Cerebellar cortex (tissue), 1 donor: ENCODE results near the gene SLC39A11.
"Not testable (repeated sequence)": the region's sequence is repeated elsewhere in the genome, so short reads cannot be mapped to it uniquely, and the experiment has no call there.

Experiments used
- DNase-seq: peaks from one replicate; pipeline ENCODE4 v3.0.0-alpha.2; 2015; ENCODE audit warnings: low spot score

The SLC39A11 gene

DNA sequence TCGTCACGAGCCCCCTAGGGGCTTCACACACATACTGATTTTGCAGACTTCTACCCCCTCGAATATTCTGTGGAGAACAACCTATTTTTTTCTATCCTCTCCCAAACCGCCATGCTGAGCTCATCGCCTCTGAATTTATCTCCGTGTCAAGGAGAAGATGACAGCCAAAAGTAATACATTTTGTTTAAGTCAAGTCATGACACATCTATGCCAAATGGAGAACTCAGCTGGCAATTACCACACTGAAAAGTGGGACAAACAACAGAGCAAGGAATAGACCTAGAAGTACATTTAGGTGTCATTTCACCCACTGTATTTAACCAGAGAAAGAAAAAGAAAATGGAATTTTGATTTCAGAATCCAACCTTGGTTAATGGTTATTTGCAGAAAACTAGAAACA, 260.2 kb downstream of the SLC39A11 start:
- no peak for DNase-seq

DNA sequence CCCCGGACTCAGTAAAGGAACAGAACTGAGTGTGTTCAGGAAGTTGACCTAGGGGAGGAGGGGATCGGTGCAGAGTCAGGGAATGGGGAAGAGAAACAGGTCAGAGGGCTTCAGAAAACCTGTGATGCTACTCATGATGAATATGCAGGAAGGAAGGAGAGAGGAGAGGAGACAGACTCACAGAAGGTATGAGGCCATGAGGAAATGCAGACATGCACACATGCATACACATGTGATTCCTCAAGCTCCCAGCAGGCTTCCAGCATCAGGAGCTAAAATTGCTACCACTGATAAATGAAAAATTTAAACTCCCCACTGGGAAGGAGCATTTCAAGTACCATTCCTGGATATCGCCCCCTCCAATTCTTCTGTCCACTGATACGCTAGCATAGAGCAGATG, 262.6 kb downstream of the SLC39A11 start:
- no peak for DNase-seq

DNA sequence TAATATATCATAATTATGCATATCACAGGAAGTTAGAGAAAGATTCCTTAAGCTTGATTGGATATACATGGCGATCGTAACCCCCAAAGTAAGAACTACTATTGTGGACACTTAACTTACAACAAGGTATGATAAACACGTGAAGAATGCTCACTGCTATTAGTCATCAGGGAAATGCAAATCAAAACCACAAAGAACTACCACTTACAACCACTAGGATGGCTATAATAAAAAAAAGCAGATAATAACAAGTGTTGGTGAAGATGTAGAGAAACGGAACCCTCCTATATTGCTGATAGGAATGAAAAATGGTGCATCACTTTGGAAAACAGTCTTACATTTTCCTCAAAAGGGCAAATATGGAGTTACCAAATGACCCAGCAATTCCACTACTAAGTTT, 265.9 kb downstream of the SLC39A11 start:
- no peak for DNase-seq

DNA sequence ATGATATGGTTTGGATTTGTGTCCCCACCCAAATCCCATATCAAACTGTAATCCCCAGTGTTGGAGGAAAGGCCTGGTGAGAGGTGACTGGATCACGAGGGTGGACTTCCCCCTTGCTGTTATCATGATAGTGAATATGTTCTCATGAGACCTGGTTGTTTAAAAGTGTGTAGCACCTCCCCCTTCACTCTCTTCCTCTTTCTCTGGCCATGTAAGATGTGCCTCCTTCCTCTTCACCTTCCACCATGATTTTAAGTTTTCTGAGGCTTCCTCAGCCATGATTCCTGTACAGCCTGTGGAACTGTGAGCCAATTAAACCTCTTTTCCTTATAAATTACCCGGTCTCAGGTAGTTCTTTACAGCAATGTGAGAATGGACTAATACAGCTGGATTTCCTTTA, 266.4 kb downstream of the SLC39A11 start:
- DNase-seq, result not testable (repeated sequence)

DNA sequence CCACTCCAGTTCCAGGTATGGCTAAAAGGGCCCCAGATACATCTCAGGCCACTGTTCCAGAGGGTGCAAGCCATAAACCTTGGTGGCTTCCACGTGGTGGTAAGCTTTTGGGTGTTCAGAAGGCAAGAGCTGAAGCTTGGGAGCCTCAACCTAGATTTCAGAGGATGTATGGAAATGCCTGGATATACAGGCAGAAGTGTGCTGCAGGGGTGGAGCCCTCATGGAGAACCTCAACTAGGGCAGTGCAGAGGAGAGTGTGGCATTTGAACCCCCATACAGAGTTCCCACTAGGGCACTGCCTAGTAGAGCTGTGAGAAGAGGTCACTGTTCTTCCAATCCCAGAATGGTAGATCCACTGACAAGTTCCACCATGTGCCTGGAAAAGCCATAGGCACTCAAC, 267.3 kb downstream of the SLC39A11 start:
- no peak for DNase-seq

DNA sequence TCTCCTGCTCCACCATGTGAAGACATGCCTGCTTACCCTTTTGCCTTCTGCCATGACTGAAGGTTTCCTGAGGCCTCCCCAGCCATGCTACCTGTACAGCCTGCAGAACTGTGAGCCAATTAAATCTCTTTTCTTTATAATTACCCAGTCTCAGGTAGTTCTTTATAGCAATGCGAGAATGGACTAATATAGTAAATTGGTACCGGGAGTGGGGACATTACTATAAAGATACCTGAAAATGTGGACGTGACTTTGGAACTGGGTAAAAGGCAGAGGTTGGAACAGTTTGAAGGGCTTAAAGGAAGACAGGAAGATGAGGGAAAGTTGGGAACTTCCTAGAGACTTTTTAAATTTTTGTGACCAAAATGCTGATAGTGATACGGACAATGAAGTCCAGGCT, 268.2 kb downstream of the SLC39A11 start:
- DNase-seq, result not testable (repeated sequence)

DNA sequence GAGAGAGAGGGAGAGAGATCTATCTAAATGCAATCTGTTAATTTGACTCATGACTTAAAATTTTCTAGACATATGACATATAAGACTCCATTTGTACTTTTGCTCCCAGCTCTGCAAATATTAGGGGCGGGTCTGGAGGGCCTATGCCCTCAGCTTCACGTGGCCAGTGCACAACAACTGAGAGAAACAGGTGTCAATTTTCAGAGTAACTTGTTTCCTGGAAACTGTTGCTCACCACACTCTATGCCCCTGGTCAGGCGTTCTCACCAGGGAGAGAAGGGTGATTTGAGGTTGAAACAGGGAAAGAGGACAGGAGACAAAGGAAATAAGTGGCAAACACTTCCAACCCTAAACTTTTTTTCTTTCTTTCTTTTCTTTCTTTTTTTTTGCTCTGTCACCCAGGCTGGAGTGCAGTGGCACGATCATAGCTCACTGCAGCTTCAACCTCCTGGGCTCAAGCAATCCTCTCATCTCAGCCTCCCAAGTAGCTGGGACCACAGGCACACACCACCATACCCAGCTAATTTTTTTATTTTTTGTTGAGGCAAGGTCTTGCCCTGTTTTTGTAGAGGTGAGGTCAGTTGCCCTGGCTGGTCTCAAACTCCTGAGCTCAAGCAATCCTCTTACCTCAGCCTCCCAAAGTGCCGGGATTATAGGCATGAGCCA, 270.0 kb downstream of the SLC39A11 start:
- no peak for DNase-seq

DNA sequence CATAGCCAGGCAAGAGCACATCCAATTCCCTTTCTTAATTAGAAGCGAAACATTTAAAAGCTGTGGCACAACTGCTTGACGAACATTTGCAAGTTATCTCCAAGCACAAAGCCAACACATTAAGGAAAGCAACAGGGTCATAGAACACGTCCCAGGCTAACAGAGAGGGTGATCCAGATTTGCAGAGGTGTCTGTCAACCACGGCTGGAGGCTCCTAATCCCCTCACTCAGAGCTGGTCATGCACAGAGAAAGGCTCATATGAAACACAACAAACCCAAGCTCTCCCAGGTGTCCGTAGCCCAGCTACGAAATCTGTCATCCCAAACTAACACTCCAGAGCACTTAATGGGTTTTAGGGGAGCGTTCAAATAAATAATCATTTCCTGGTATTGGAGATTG, 276.1 kb downstream of the SLC39A11 start:
- DNase-seq, result no peak

DNA sequence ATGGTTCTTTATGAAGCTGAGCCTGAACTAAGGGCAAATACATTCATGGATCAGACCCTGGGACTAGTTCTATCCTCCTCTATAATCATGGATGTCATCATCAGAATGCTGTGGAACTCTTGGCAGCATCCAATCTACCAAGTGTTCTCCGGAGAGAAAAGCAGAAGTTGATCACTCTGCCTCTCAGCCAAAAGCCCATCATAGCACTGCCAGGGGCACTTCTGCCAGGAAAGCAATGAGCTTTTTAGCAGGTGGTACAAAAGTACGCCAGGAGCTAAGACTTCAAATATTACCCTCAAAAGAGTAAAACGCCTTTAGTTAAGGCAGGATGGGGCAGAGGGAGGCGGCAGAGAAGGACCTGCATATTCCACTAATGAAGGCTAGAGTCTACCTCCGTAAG, 279.0 kb downstream of the SLC39A11 start:
- DNase-seq, result peak; percentile 1

DNA sequence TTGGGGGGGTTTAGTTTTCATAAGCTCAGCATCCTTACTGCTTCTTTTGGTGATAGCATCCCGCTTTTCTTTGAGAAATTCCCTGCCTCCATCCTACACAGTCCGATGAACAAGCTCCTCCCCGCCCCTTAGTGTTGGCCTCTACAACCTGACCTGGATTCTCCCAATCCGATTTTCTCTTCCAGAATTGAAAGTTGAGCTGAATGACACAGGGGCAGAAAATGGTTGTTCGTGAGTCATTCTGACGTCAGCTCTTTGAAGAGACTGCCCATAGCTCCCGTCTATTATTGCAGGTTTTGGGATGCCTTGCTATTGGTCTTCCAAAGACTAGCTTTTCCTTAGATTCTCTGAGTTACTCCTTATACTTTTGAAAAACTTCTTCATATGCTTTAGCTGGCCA, 279.7 kb downstream of the SLC39A11 start:
- no peak for DNase-seq

DNA sequence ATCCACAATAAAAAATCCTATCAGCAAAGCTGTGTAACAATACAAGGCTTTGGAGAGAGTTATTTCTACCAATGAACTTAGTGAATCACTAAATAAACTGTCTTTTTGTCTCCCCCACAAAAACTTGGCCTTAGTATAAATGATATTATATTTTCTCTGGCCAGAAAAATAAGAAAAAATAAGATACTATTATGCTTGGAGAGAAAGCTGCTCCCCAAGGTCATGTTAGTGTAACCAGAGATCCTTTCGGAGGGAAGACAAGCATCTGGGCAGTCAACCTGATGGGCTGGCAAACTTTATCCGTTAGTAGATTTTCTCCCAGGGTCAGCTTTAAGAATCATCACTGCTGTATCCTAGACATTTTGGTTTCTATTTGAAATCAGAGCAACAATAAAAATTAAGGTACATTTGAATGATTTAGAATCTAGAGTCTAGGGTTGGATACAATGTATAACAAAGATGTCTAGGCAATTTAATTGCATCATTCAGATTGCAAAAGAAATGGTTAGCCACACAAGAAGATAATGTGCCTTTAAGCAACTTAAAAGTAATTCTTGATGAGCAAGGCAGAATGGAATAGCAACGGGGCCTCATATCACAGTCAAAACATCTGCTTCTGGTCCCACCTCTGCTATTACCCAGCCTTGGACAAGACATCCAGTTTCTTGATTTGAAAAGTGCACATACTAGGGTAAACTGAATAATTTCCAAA, 280.4 kb downstream of the SLC39A11 start:
- DNase-seq, result no peak

DNA sequence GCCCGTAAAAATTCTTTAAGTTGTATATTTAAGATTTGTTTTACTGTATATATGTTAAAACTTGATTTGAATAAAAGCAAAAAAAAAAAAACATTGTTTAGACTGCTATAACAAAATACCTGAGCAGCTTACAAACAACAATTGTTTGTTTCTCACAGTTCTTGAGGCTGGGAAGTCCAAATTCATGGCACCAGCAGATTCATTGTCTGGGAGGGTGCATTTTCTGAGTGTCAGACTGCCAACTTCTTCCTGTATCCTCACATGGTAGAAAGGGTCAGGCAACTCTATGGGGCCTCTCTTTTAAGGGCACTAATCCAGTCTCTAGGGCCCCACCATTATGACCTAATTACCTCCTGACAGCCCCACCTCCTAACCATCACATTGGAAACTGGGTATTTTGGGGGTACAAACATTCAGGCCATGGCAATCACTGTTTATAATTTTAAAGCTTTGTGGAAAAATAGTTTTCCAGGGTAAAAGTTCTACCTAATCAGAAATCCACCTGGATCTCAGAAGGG, 281.4 kb downstream of the SLC39A11 start:
- no peak for DNase-seq

DNA sequence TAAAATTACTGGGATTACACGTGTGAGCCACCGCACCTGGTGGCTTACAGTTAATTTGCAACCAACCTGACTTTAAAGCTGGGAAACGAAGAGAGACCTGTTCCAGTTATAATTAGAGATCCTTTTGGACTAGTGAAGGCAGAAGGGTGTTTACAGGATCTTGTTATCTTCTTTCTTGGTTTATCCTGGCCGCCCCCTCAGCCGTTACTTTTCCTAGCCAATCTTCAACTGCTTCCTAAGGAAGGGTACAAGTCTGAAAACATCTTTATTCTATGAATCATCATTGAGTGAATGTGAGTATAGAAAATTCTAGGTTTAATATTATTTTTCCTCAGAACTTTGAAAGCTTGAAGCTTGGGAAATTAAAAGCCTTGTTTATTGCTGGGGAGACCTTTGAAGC, 286.5 kb downstream of the SLC39A11 start:
- no peak for DNase-seq

DNA sequence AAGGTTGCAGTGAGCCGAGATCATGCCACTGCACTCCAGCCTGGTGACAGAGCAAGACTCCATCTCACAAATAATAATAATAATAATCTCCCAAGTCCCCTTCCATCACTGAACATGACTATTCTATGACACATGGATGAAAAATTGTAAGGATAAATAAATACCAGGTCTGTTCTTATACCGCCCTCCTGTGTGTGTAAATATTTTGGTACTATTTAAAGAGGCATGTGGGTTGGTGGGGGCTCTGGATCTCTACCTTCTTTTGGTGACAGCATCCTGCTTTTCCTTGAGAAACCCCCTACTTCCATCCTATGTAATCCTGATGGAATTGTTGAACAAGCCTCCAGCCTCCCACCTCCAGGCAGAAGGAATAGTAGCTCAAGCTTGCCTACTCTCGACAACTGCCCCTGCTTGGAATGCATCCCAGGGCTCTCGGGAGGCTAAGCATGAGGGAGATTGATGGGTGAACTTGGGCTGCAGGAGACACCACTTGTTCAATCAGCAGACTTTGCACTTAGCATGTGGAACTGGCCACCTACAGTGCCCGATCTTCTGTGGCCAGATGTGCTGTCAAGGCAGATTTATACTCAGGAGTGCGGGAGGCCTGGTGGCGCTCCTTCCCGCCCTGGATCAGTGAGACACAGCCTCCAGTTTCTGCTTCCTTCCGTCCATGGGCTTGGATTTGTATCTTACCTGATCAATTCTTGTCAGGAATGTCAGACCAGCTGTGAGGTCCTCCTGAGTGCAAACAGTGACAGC, 287.4 kb downstream of the SLC39A11 start:
- DNase-seq, result no peak

DNA sequence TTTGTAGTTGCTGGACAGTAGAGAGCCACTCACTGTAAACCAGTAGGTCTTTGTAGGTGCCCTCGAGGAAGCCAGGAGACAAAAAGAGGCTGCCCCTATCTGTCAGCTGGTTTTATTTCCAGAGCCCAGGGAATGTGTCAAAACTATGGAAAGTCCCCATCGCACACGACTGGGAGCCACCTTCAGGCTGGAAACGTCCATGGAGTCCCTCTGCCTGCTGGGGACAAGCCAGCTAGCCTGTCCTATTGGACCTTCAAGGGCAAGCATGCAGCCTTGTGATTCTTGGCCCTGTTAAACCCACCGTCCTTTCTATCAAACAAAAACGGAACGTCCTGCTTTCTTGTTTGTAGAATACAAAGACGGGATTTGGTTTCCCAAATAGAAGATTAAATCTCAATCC, 289.8 kb downstream of the SLC39A11 start:
- no peak for DNase-seq

DNA sequence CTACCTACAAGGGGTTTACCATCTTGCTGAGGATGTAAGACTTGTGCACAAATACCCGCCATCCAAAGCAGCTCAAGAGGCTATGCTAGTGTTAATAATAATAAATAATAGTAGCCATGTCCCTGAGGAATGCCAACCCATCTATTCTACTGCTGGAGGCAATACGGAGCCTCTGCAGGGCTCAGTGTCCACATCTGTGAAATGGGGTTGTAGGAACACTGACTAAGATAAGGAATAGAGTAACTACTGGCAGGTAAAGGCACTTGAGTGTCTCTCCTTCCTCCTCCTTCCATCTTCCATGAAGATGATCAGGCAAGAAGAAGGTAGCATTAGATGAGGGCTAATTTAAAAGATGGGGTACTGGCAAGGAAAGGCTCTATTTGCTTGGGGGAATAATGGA, 295.3 kb downstream of the SLC39A11 start:
- DNase-seq, result no peak

DNA sequence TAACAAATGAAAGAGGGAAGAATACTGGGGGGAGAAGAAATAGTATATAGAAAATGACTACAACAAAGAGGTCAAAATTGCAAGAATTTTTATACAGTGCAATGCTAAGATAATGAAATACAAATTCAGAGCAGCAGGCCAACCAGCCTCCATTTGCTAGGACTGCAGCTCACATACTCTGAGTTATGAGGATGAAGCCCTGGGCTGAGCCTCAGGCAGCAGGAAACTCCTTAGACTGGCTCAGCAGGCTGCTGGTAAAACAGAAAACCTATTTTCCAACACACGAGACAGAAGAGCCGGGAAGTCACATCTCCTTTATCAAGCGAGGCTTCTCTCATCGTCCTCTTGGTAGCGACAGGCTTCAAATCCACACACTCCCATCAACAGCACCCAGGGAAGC, 296.5 kb downstream of the SLC39A11 start:
- no peak for DNase-seq

DNA sequence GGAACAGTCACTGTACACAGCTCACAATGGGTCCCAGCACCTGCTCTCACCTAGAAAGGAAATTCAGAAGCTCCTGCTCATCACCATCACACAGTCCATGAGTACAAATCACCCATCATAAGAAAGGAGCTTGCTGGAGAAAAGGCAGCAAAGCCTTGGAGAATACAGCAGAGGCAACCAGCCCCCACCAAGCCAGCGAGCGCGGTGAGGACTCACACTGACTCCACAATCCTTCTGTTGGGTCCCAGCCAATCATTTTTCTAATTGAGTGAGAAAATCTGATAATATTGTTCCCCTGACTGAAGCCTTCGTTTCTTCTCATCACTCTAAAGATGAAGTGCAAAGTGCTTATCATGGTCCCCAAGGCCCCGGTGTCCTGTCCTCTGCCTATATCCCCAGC, 298.3 kb downstream of the SLC39A11 start:
- DNase-seq, result no peak

DNA sequence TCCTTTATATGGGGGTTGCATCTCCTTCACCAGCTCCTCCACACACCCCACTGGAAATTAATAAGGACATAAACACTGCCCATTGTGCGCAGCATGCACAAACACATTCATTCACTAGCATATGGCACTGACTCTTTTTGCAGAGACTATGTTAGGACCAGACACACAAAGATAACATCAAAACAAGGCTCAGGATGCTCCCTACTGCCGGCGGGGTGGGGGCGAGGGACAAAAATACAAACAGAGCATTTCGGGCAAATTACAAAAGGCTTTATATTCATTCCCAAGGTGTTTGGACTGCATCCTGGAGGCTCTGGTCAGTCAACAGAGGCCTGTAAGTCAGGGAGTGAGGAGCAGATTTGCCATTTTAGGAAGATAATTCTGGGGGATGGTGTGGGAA, 299.7 kb downstream of the SLC39A11 start:
- DNase-seq, result no peak

DNA sequence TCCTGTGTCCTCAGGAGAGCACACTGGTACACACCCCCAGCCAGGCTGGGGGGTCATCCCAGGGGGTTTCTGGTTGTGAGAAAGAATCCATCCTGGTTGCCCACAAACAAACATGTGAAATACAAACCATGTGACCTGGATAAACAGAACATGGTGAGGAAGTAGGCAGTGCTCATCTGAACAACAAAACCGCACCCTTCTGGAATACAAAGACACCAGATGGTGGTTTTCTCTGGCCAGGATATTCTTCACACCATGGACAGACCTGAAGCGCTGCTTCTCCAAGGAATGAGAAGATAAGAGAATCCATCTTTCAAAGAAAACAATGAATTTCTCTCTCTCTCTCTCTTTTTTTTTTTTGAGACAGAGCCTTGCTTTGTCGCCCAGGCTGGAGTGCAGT, 302.3 kb downstream of the SLC39A11 start:
- DNase-seq, result peak; percentile 77

DNA sequence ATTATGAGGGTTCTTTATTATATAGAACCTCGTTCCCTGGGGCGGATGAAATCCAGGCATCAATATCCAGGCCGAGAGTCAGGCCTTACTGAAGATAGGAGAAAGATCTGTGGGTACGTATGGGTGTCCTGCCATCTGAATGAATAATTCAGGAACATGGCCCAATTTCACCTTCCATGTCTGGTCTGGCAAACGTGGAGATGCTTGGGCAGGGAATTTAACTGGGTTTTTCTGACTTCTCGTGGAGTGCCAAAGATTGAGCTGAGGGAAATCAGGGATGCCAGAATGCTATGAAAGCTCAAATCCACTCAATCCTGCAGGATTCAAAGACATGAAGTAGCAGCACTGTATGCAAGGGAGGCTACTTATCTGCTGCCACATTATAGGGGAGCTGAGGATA, 302.8 kb downstream of the SLC39A11 start:
- peak; percentile 56 for DNase-seq

DNA sequence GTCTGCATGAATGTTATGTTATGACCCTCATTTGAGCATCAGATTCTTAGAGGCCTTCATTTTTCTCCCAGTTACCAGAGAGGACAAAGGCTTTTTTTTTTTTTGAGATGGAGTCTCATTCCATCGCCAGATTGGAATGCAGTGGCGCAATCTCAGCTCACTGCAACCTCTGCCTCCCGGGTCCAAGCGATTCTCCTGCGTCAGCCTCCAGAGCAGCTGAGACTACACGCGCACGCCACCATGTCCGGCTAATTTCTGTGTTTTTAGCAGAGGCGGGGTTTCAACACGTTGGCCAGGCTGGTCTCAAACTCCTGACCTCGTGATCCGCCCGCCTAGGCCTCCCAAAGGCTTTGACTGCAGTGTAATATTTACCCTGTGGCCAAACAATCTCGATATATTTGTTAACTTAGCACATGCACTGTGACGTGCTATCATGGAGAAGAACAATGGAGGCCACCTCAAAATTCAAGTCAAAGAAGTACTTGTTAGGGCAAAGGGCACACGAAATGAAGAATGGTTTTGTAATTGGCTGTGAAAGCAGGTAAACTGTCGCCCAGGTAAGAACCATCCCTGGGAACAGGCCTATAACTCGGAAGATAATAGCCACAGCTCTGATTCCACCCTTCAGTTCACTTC, 303.4 kb downstream of the SLC39A11 start:
- DNase-seq, result no peak

DNA sequence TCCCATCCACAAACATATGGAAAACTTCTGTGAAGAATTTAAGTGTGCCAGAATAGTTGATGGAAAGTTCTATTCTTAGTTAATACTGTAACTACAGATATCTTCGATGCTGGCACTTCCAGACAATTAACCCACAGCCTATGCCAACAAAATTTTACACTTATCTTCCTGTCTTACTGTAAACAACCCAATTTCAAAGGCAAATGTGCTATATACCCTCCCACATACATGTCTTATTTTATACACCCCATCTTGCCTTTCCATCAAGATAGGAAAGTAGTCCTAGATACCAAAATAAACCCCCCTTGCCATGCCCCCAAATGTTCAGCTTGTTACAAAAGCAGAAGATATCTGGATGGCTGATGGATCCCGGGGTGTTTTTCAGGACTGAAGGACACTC, 306.3 kb downstream of the SLC39A11 start:
- no peak for DNase-seq
